Adrenal gland (tissue), 12 donors: Measurements from ENCODE around the gene PTGFRN. TPM values are rescaled to one million over a fixed set of nuclear protein-coding genes. Genes with fewer than 3 reads are reported as not detected.

ENCODE experiments used
- DNase-seq, 7 donors: peaks; one replicate each; pipeline ENCODE4 v3.0.0-alpha.2; 2019 to 2020
- H3K27ac ChIP-seq, 5 donors: fragments of 200-600 bp; sonication (generic) in 4 of 5; 1 replicate in 3 of 5; 2 replicates in 2 of 5; pipeline versions ENCODE4 v1.5.1 to v1.8.0; 2016 to 2020; ENCODE audit warnings: mild to moderate bottlenecking in 1 of 5
- H3K27me3 ChIP-seq: fragments of 200-600 bp; 2 replicates; pipeline ENCODE4 v1.8.0; 2021
- H3K36me3 ChIP-seq, 2 donors: fragments of 200-600 bp; replicated peaks in 1 of 2; 1 replicate in 1 of 2; 2 replicates in 1 of 2; pipeline versions ENCODE4 v1.5.1 to v1.8.0; 2018 to 2022
- H3K4me1 ChIP-seq, 2 donors: fragments of 200-600 bp; replicated peaks in 1 of 2; 1 replicate in 1 of 2; 2 replicates in 1 of 2; pipeline versions ENCODE4 v1.5.1 to v1.8.0; 2018 to 2021
- H3K4me3 ChIP-seq, 4 donors: fragments of 200-600 bp; sonication (generic) in 3 of 4; one replicate each; pipeline ENCODE4 v1.5.1; 2016 to 2018
- H3K9me3 ChIP-seq, 3 donors: fragments of 200-600 bp; sonication (generic) in 1 of 3; replicated peaks in 1 of 3; 1 replicate in 2 of 3; 2 replicates in 1 of 3; pipeline versions ENCODE4 v1.5.1 to v1.8.0; 2016 to 2021
- CTCF ChIP-seq, 6 experiments: fragments of 450-650 bp in 4 of 6; fragments of 200-600 bp in 2 of 6; sonication (generic) in 1 of 6; IDR thresholded peaks; 1 replicate in 5 of 6; 2 replicates in 1 of 6; pipeline versions ENCODE4 v1.5.1 to v1.8.0; 2016 to 2021; ENCODE audit warnings: antibody characterized with exemption in 6 of 6, mild to moderate bottlenecking in 2 of 6, moderate library complexity in 1 of 6
- POLR2A ChIP-seq, 2 donors: fragments of 450-650 bp; IDR thresholded peaks; one replicate each; pipeline ENCODE4 v1.6.1; 2017; ENCODE audit warnings: antibody characterized with exemption in 2 of 2, mild to moderate bottlenecking in 2 of 2, moderate library complexity in 1 of 2
- WGBS, 4 donors: extraction: QIAGEN DNeasy Blood & Tissue Kit in 2 of 4; methylation state at CpG; one replicate each; pipeline versions ENCODE4 v1.1.5 to v1.1.7; 2013 to 2017; 5-methylcytosine and 5-hydroxymethylcytosine counted together
- intact Hi-C, 2 donors: fragments of 100-400 bp; cut with DNase I; formaldehyde crosslinking; loops; one replicate each; pipeline versions ENCODE4 v1.14.1 to v1.15.0; 2022 to 2023
- polyA plus RNA-seq, 3 donors: library from polyadenylated mRNA; stranded (reverse); fragments of 200-250 nt in 2 of 3; fragments of 350-450 nt in 1 of 3; fragmentation: Illumina TruSeq in 1 of 3; extraction: RNeasy Lipid Tissue Mini Kit (QIAGEN cat#74804) in 1 of 3; gene quantifications; one replicate each; pipeline ENCODE4 v1.2.3, GENCODE V29; 2013 to 2014
- total RNA-seq, 9 donors: library from RNA; depleted of rRNA in 4 of 9; stranded (reverse); fragments of >200 nt in 4 of 9; fragments of 120-200 nt in 1 of 9; fragmentation: NEBNext Ultra II Directional in 1 of 9; extraction: Animal tissue kit (Norgen Biotek cat#: 25700) in 1 of 9; gene quantifications; one replicate each; pipeline versions ENCODE4 v1.1.0 to v1.2.4, GENCODE V29; 2013 to 2023
- donor health status: healthy with polysubstance abuse.
- donor health status: Bipolar disorder and iron deficiency.
- donor health status: DM: yes; HTN: yes; CAD: no.
- donor health status: DM: no; HTN: no; CAD: no.
- donor health status: DM: no; HTN: no; CAD: no.
- donor health status: DM: yes; HTN: yes; CAD: no.

The PTGFRN gene
- total and polyA plus RNA-seq, 12 donors, result 63.3 to 173 (median 67.4) TPM

- intact Hi-C loops, result no loop called here
- Histone ChIP-seq H3K4me3 (no peak overlapping the region), H3K36me3 (no peaks in the 10 kb centered on the region), H3K27me3 (no peaks in the 10 kb centered on the region), H3K27ac (no peak overlapping the region), H3K9me3 (no peaks in the 10 kb centered on the region), H3K4me1 (no peaks in the 10 kb centered on the region)
- no peak for DNase-seq
- 93 to 100% (median 96%) methylated on average over 7 of the region's 7 CpGs for WGBS, 4 donors
- TF ChIP-seq POLR2A (IDR thresholded peaks at IDR 0.05) (no peak), CTCF (IDR thresholded peaks at IDR 0.05) (no peak)
Measured at GRCh38 chr1:117025568-117025967, 115.9 kb downstream of the PTGFRN start.

- Histone ChIP-seq H3K9me3 (no peaks in the 10 kb centered on the region), H3K27me3 (no peaks in the 10 kb centered on the region), H3K27ac (no peak overlapping the region), H3K36me3 (no peaks in the 10 kb centered on the region), H3K4me1 (no peaks in the 10 kb centered on the region), H3K4me3 (no peak overlapping the region)
- 65 to 71% (median 68%) methylated on average over 6 of the region's 6 CpGs for WGBS, 4 donors
- no peak for TF ChIP-seq CTCF (IDR thresholded peaks at IDR 0.05)
- TF ChIP-seq POLR2A (IDR thresholded peaks at IDR 0.05), result no peak
- no peak for DNase-seq
- intact Hi-C loops, result no loop called here
Measured at GRCh38 chr1:117026361-117026760, 116.6 kb downstream of the PTGFRN start.

GRCh38 chr1:117029685-117030084 lies 120.0 kb downstream of the PTGFRN start:
- no peaks in the 10 kb centered on the region for H3K4me1 ChIP-seq
- H3K27me3 ChIP-seq, result no peaks in the 10 kb centered on the region
- WGBS, 4 donors, result 39 to 60% (median 58%) methylated on average over 1 of the region's 1 CpG
- H3K27ac ChIP-seq, result no peak overlapping the region
- no peaks in the 10 kb centered on the region for H3K36me3 ChIP-seq
- no peak for DNase-seq
- no peaks in the 10 kb centered on the region for H3K9me3 ChIP-seq
- intact Hi-C loops, result no loop called here
- no peak for TF ChIP-seq CTCF (IDR thresholded peaks at IDR 0.05)
- TF ChIP-seq POLR2A (IDR thresholded peaks at IDR 0.05), result no peak
- no peak overlapping the region for H3K4me3 ChIP-seq

GRCh38 chr1:117030271-117030877 lies 120.7 kb downstream of the PTGFRN start:
- Histone ChIP-seq H3K27me3 (no peaks in the 10 kb centered on the region), H3K36me3 (no peaks in the 10 kb centered on the region), H3K27ac (no peak overlapping the region), H3K9me3 (no peaks in the 10 kb centered on the region), H3K4me1 (no peaks in the 10 kb centered on the region), H3K4me3 (no peak overlapping the region)
- no peak for TF ChIP-seq POLR2A (IDR thresholded peaks at IDR 0.05)
- no peak for TF ChIP-seq CTCF (IDR thresholded peaks at IDR 0.05)
- WGBS, 4 donors, result 77 to 93% (median 85%) methylated on average over 1 of the region's 1 CpG
- intact Hi-C loops, result no loop called here
- no peak for DNase-seq
